Stimulated activated CD4-positive, alpha-beta T cell treated with anti-CD3 and anti-CD28 coated beads, Interleukin-15, amount 100 ng/mL, for 24 hours (primary cell): Measurements from ENCODE around the gene SNX22.
"Not testable (repeated sequence)": the region's sequence is repeated elsewhere in the genome, so short reads cannot be mapped to it uniquely, and the experiment has no call there.

ENCODE experiments used
- DNase-seq: peaks from one replicate; pipeline ENCODE4 v3.0.0-alpha.2; 2020

Gene SNX22

GRCh38 chr15:64151727-64152506, at the start of gene SNX22:
Gene SNX22, plus strand, starts transcription at chr15:64151731. Its CDS starts 45 bp downstream, at chr15:64151776.
- DNase-seq: peak; percentile 34

GRCh38 chr15:64102497-64102896, 49.0 kb upstream of the SNX22 start:
- DNase-seq: no peak

GRCh38 chr15:64105113-64105704, 46.3 kb upstream of the SNX22 start:
- DNase-seq: no peak

GRCh38 chr15:64107337-64107736, 44.2 kb upstream of the SNX22 start:
- DNase-seq: no peak

- DNase-seq: not testable (repeated sequence)
Observed at GRCh38 chr15:64110108-64110701, 41.3 kb upstream of the SNX22 start.

- no peak for DNase-seq
Observed at GRCh38 chr15:64110950-64111678, 40.4 kb upstream of the SNX22 start.

- DNase-seq: no peak
Observed at GRCh38 chr15:64111679-64112050, 39.9 kb upstream of the SNX22 start.

- no peak for DNase-seq
Observed at GRCh38 chr15:64112073-64112772, 39.3 kb upstream of the SNX22 start.

GRCh38 chr15:64112904-64113303, 38.6 kb upstream of the SNX22 start:
- DNase-seq: no peak

- DNase-seq: no peak
Observed at GRCh38 chr15:64117759-64118487, 33.6 kb upstream of the SNX22 start.

GRCh38 chr15:64120322-64120721, 31.2 kb upstream of the SNX22 start:
- DNase-seq: not testable (repeated sequence)

- no peak for DNase-seq
Observed at GRCh38 chr15:64121614-64122013, 29.9 kb upstream of the SNX22 start.

GRCh38 chr15:64122444-64122843, 29.1 kb upstream of the SNX22 start:
- no peak for DNase-seq

- DNase-seq: no peak
Observed at GRCh38 chr15:64122936-64123351, 28.6 kb upstream of the SNX22 start.

GRCh38 chr15:64125978-64126377, 25.6 kb upstream of the SNX22 start:
- no peak for DNase-seq

- DNase-seq: no peak
Observed at GRCh38 chr15:64127521-64128270, 23.8 kb upstream of the SNX22 start.

- DNase-seq: no peak
Observed at GRCh38 chr15:64130159-64130558, 21.4 kb upstream of the SNX22 start.

- DNase-seq: no peak
Observed at GRCh38 chr15:64131547-64131946, 20.0 kb upstream of the SNX22 start.

- DNase-seq: no peak
Observed at GRCh38 chr15:64132217-64132616, 19.3 kb upstream of the SNX22 start.

GRCh38 chr15:64133623-64134344, 17.7 kb upstream of the SNX22 start:
- DNase-seq: no peak
